ELR (cell line): Measurements from ENCODE around the gene C3orf62.
"Not testable (repeated sequence)": the region's sequence is repeated elsewhere in the genome, so short reads cannot be mapped to it uniquely, and the experiment has no call there.

Source experiments
- DNase-seq: peaks from one replicate; pipeline ENCODE4 v3.0.0-alpha.2; 2015; ENCODE audit warnings: low read depth

Gene C3orf62

DNA sequence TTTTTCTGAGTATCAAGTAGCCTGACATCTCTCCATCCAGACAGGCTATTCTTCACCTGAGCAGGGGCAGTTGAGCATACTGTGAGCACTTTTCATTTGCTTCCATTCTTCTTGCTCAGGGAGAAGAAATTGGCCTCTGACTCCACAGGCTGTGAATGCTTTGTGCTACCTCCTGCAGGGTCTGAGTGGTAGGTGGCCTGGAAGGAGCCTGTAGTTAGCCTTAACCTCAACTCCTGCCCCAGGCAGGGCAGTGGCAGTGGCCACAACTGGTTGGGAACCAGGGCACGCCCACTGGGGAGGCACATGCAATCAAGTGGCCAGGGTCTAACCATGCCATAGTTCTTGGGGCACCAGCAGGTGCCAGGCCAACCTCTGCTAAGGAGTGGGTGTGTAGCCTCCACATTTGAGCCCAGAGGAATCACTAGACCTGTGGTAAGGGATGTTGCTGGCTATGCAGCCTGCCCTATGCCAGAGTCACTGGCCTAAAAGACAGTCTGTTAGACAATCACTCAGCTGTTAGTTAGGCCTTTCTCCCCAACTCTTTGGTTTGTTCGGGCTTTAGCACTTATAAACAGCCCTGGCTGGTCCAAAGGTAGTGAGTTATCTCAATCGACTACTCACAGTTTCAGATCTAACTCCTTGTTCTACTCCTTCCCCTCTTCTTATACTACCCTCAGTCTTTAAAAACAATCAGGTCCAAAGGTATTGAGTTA lies 7.4 kb downstream of the C3orf62 start:
- DNase-seq: no peak

DNA sequence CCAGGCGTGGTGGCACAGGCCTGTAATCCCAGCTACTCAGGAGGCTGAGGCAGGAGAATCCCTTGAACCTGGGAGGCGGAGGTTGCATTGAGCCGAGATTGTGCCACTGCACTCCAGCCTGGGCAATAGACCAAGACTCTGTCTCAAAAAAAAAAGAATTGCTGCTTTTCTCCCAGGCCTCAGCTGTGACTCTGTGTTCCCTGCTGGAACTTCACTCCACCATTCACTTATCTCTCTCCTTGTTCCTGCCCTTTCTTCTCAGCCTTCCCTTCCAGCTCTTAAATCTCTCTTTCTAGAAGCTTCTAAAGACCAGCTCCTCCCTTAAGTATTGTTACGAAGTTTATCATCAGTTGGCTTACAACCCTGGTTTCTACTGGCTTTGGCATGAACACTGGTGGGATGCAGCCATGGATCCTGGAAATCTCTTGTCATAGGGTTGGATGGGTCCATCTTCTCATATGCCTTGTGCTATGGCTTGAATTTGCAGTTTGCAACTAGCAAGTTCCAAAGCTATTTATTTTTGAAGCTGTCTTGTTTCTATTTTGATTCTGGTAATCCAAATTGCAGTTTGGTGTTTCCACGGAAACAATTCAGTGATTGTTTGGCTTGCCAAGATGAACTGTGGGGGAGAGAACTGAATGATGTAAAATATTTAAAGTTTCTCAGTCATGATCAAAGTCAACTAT lies 10.5 kb downstream of the C3orf62 start:
- DNase-seq: no peak

DNA sequence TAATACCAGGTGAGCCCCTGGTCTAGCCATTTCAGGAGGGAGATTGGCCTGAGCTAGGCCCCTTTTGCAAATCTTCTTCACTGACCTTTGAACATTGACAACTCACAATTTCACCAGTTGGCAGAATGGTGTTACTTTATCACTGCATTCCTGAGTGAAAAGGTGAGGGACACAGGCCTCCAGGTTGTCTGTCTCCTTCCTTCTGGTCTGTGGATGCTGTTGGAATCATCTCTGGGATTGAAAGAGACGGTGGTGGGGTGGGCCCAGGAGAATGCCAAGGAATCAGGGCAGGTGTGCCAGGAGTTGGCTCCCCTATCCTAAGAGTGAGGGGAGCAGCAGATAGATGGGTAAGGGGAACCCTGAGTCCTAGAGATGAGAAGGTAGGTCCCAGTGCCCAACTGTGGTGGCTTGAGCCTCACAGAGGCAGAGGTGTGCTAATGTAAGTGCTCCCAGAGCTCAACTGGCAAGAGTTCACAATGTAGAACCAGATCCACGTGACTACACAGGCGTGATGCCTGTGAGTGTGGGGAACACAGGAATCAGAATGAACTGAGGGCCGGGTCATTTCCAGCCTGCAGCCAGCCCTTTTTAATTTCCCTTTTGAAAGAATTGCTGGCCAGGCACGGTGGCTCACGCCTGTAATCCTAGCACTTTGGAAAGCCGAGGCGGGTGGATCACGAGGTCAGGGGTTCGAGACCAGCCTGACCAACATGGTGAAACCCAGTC lies 11.2 kb downstream of the C3orf62 start:
- DNase-seq: no peak

DNA sequence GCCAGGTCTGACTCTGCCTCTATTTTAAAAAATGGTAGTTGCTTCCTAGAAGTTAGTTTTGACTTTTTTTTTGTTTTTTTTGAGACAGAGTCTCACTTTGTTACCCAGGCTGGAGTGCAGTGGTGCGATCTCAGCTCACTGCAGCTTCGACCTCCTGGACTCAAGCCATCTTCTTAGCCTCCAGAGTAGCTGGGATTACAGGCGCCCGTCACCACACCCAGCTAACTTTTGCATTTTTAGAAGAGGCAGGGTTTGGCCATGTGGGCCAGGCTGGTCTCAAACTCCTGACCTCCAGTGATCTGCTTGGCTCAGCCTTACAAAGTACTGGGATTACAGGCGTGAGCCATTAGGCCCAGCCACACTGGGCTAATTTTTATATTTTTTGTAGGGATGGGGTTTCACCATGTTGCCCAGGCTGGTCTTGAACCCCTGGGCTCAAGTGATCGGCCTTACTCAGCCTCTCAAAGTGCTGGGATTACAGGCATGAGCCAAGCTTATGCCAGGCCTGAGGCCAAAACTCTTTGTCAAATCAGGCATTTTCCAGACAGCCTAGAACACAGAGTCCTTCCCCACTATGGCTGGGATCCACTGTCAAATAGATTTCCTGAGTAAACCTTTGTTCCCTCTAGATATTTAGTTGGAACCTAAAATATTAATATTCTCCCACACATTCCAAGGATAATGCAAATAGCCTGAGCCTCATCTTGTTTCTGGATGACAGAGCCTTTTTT lies 13.7 kb downstream of the C3orf62 start:
- no peak for DNase-seq

DNA sequence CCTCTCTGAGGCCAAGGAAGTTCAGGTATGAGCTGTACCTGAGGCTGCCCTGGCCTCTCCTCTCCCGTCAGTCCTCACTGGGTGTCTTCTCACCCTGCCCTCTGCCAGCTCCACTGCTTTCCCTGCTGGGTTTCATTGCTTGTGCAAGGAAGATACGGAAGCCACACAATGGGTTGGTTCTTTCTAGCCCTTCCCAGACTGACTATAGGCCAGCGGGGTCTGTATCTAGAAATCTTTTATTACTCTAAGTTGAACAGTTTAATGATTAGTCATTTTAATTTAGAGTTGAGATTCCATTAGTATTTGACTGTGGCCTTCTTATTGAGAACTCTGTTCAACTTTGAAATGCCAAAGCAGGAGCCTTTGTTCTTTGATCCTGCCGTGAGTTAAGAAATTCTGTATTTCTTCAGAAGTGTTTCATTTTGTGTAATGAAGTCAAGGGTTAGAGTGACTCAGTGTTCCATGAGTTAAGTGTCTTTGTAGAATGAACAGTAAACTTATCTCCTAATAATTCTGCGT lies 16.2 kb downstream of the C3orf62 start:
- DNase-seq: no peak

DNA sequence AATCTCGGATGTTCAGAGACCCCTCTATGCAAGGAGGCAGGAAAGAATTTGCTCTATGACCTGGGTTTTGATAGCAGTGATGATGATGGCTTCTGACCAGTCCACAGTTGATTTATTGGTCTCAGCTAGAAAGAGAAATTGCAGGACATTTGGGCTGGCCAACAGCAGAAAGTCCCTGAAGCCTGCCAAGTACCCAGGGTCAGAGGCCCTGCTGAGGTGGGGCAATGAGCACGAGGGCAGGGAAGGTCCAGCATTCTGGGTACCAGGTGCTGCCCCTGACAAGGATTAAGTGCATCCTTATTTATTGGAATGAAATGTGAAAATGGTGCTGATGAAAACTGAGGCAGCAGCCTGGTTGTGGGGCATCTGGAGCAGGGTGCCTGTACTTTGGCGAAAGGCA lies 19.8 kb downstream of the C3orf62 start:
- DNase-seq: no peak

DNA sequence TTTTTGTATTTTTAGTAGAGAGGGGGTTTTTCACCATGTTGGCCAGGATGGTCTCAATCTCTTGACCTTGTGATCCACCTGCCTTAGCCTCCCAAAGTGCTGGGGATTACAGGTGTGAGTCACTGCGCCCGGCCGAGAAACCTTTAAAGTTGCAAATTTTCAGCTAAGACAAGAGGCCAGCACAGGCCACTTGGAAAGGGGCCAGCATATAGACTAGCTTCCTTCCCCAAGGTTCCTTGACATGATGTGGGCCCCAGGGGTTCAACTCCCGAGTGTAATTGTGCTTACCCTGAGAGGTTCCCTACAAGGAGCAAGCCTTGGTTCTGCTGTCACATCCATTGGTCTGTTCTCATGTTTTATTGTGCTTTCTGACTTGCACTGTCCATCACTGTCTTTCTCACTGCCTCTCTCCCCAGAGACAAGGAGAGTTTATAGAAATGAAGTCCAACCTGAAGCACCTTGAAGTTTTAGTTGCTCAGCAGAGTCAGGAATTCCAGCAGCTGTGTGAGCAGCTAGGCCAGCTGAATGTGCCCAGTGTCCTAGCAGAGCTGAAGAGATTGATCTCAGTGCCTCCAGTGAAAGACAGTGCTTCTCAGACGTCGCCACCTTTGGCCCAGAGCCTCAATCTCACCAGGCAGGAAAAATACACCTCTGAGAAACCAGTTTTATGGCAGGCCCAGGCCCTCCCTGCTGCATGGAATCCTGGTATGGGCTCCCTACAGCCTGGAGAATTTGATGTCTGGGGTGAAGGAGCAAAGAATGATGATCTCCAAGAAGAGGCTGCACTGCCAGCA lies 21.1 kb downstream of the C3orf62 start:
- DNase-seq: no peak

DNA sequence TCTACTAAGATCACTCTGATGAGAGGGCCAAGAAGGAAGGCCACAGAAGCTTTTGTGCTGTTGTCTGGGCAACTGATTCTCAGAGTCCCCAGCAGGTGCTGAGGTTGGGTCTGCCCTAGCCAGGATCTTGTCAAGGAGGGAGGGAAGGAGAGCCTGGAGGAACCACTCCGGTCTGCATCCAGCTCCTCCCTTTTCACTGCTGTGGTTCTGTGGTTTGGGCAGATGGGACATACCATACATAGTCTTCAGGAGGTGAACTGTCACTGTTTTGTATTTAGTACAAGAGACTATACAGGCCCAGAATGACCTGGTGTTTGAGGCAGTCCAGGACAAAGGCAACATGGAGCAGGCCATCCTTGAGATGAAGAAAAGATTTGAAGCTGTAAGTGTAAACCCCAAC lies 21.9 kb downstream of the C3orf62 start:
- DNase-seq: no peak

DNA sequence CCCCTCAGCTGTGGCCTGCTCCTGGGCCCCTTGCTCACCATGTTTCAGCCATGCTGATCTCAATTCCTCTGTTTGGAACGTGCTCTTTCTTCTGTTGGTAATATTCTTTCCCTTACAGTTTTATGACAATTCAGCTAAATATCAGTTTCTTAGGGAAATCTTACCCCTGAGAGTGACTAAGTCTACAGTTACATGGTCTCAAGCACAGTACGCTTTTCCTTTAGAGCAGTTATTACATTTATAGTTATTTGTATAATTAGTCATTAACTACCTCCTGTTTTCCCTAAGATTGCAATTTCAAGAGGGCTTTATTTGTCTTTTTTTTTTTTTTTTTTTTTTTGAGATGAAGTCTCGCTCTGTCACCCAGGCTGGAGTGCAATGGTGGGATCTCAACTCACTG lies 23.5 kb downstream of the C3orf62 start:
- DNase-seq: no peak

DNA sequence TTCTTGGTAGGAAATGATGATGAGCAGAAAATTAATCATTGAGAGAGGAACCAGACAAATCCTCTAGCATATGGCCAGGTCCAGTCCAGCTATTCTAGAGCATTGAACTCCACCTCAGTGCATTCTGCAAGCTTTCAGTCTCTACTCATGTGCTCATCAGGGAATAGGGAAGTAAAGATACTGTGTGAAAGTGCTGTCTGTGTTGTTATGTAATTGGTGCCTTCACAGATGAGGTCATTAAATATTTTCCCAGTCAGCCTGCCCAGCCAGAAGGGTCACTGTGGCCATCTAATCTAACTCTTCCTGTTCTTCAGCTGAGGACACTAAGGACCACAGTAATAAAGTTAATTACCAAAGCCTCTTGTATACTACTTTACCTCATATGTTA lies 28.2 kb downstream of the C3orf62 start:
- no peak for DNase-seq

DNA sequence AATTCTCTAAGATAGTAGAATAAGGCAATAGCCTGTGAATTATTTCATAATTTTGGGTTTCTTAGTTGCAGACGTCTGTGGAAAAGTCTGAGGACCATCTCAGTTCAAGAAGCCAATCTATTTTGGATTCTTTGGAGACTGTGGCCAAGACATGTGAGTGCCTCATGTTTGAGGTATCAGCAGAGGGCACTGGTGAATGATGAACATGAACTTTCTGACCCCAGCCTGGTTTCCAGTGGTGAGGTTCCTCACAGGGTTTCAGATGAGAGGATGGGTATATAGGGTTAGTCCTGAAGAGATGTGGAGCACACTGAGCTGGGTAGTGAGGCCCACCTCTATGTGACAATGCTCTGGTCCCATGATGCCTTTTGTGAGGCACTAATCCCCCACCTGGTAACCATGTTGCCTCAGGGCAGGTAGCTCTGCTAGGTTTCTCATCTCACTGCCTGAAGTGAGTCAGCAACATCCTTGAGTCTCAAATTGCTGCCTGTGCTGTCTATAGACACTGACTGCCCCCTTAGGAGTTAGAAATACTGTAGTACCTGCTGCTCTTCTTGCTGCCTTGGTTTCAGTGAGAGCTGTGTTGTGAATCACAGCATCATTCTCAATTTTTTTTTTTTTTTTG lies 32.3 kb downstream of the C3orf62 start:
- peak; percentile 60 for DNase-seq

DNA sequence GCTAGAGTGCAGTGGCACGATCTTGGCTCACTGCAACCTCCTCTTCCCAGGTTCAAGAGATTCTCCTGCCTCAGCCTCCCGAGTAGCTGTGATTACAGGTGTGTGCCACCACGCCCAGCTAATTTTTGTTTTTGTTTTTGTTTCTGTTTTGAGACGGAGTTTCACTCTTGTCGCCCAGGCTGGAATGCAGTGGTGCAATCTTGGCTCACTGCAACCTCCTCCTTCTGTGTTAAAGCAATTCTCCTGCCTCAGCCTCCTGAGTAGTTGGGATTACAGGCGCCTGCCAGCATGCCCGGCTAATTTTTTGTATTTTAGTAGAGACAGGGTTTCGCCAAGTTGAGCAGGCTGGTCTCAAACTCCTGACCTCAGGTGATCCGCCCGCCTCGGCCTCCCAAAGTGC lies 36.9 kb downstream of the C3orf62 start:
- not testable (repeated sequence) for DNase-seq

DNA sequence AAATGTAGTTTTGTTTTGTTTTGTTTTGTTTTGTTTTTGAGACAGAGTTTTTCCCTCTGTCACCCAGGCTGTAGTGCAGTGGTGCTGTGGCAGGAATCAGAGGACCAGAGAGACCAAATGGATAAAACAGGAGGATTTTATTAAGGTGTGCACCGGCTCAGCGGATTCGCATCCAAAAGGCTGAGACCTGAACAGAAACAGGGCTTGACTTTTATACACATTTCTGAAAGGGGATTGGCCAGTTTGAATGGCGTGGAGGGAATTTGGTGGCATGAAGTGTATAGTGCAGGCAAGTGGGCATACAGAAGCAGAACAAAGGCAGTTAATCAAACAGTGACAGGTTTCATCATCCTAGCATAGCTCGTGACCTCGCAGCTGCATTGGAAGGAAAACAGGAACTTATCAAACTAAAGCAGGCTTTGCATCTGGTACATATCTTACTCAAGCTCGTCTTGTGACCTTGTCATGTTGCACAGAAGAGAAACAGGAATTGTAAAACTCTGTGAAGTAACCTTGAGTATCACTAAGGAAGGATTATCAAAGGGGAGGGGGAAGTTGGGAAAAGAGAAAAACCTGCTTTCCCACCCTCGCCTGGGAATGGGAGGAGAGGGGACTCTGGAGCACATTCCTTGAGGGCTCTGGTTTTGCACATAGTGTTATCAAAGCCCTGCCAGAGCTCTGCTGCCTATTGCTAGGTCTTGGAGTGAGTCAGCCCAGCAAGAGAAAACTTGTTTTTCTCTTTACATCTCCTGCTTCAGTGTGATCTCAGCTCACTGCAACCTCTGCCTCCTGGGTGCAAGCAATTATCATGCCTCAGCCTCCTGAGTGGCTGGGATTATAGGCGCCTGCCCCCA lies 38.5 kb downstream of the C3orf62 start:
- no peak for DNase-seq

DNA sequence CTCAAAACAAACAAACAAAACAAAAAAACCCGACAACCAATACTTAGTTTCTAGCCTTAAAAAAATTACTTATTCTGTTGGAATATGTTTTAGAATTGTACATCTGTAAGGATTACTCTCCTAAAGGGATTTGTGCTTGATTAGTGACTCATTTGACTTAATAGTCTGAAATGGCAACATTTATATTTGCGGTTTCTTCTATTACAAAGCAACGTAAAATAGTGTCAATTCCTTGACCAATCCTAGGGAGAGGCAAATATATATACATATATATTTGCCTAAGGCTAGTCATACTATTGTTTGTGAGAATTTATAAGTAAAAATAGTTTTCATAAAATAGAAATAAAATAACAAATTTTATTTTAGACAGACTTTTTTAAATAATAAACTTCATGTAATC lies 39.7 kb downstream of the C3orf62 start:
- DNase-seq: no peak

DNA sequence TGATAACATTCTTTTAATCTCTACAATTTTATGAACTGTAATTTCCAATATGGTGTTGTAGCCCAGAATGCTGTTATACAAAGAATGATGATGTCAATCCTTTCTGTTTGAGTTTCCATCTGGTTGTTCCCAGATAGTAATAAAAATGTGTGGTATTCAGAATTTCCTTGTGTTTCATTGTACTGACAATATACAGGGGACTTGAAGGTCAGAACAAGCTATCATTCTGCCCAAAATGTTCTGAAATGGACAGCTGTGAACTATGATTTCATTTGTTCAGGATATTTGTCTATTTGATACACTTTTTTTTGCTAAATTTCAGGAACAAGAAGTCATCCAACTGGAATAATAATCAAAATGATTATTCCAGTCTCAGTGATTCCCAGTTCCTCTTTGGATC lies 40.8 kb downstream of the C3orf62 start:
- no peak for DNase-seq

DNA sequence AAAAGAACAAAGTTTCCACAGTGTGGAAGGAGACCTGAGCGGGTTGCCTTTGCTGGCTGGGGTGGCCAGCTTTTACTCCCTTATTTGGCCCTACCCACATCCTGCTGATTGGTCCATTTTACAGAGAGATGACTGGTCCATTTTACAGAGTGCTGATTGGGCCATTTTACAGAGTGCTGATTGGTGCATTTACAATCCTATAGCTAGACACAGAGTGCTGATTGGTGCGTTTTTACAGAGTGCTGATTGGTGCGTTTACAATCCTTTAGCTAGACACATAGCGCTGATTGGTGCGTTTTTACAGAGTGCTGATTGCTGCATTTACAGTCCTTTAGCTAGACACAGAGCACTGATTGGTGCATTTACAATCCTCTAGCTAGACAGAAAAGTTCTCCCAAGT lies 48.2 kb downstream of the C3orf62 start:
- DNase-seq: not testable (repeated sequence)

DNA sequence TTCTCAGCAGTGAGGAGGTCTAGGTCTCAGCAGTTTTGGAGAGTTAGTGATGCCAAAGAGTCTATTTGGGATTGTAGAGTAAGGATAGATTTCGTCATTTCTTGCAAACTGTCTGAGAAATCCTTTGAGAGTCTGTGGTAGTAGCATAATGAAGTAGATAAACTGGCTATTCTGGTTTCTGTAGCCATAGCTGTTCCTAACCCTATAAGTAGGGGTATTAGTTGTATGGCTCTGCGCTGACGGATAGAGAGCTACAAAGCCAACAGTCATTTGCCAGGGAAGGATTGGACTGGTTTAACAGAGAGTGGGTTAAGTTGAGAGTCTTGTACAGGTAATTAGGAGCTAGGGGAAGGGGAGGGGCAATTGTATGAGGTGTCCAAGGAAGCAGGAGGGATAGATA lies 55.0 kb downstream of the C3orf62 start:
- DNase-seq: no peak

DNA sequence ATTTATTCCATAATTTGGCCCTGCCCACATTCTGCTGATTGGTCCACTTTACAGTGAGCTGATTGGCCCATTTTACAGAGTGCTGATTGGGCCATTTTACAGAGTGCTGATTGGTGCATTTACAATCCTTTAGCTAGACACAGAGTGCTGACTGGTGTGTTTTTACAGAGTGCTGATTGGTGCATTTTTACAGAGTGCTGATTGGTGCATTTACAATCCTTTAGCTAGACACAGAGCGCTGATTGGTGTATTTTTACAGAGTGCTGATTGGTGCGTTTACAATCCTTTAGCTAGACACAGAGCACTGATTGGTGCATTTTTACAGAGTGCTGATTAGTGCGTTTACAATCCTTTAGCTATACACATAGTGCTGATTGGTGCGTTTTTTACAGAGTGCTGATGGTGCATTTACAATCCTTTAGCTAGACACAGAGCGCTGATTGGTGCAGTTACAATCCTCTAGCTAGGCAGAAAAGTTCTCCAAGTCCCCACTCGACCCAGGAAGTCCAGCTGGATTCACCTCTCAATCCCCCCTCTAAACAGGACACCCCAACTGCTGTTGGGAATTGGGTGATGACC lies 56.0 kb downstream of the C3orf62 start:
- DNase-seq: not testable (repeated sequence)

DNA sequence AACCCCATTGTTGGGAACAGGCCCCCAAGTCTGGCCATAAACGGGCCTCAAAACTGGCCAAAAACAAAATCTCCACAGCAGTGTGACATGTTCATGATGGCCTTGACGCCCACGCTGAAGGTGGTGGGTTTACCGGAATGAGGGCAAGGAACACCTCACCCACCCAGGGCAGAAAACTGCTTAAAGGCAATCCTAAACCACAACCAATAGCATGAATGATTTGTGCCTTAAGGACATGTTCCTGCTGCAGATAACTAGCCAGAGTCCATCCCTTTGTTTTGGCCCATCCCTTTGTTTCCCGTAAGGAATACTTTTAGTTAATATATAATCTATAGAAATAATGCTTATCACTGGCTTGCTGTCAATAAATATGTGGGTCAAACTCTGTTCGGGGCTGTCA lies 57.9 kb downstream of the C3orf62 start:
- no peak for DNase-seq
